HG02588 (cell line): ENCODE results near the gene AQP2.

Source experiments
- ATAC-seq: cut with Tn5 transposase; IDR thresholded peaks from one replicate; pipeline ENCODE4 v1.9.1; 2021; ENCODE audit warnings: mild to moderate bottlenecking, moderate library complexity; ENCODE audit not compliant: unreplicated experiment

AQP2 gene

GRCh38 chr12:49939707-49940106 is 10.8 kb upstream of the AQP2 start:
- ATAC-seq, result no peak

- ATAC-seq, result no peak
Measured at GRCh38 chr12:49941556-49942511, 8.7 kb upstream of the AQP2 start.

GRCh38 chr12:49942512-49942893 is 8.0 kb upstream of the AQP2 start:
- ATAC-seq, result no peak

- ATAC-seq, result no peak
Measured at GRCh38 chr12:49942921-49943624, 7.5 kb upstream of the AQP2 start.

GRCh38 chr12:49943625-49943960 is 6.9 kb upstream of the AQP2 start:
- no peak for ATAC-seq

GRCh38 chr12:49944046-49944445 is 6.5 kb upstream of the AQP2 start:
- ATAC-seq, result no peak

- ATAC-seq, result no peak
Measured at GRCh38 chr12:49944718-49945117, 5.8 kb upstream of the AQP2 start.

- no peak for ATAC-seq
Measured at GRCh38 chr12:49945394-49946080, 5.0 kb upstream of the AQP2 start.

GRCh38 chr12:49946086-49946485 is 4.5 kb upstream of the AQP2 start:
- no peak for ATAC-seq

GRCh38 chr12:49946497-49946896 is 4.0 kb upstream of the AQP2 start:
- no peak for ATAC-seq

GRCh38 chr12:49947593-49948226 is 2.8 kb upstream of the AQP2 start:
- ATAC-seq, result no peak

GRCh38 chr12:49948866-49949845 is 1.4 kb upstream of the AQP2 start:
- ATAC-seq, result no peak

- no peak for ATAC-seq
Measured at GRCh38 chr12:49949866-49950265, 671 bp upstream of the AQP2 start.

- no peak for ATAC-seq
Measured at GRCh38 chr12:49951411-49952240, 1.1 kb downstream of the AQP2 start.

- no peak for ATAC-seq
Measured at GRCh38 chr12:49952391-49953055, 2.0 kb downstream of the AQP2 start.

- no peak for ATAC-seq
Measured at GRCh38 chr12:49953151-49953550, 2.6 kb downstream of the AQP2 start.

GRCh38 chr12:49953961-49954846 is 3.7 kb downstream of the AQP2 start:
- no peak for ATAC-seq
